SU-DHL-6 (cell line): ENCODE data around the gene C2orf42.
"Not testable (repeated sequence)": the region's sequence is repeated elsewhere in the genome, so short reads cannot be mapped to it uniquely, and the experiment has no call there.

Source experiments
- H2AFZ ChIP-seq: fragments of 200-600 bp; sonication (generic); 2 replicates; pipeline ENCODE4 v1.6.1; 2014; ENCODE audit warnings: low read depth, mild to moderate bottlenecking, moderate library complexity, mixed read lengths, antibody characterized with exemption, low read length; ENCODE audit not compliant: severe bottlenecking
- H3F3A ChIP-seq: fragments of 200-600 bp; shearing (Covaris generic); 2 replicates; pipeline ENCODE4 v1.6.0; 2016; ENCODE audit warnings: antibody characterized with exemption, mild to moderate bottlenecking; ENCODE audit not compliant: insufficient read depth
- H3K27ac ChIP-seq: fragments of 200-600 bp; sonication (generic); 2 replicates; pipeline ENCODE4 v1.5.1; 2016; ENCODE audit warnings: low read depth, mild to moderate bottlenecking, low read length, moderate library complexity, mixed read lengths
- H3K27me3 ChIP-seq: fragments of 200-600 bp; sonication (generic), shearing (Covaris generic); 2 replicates; pipeline ENCODE4 v1.6.0; 2014; ENCODE audit warnings: mild to moderate bottlenecking, low read length
- H3K36me3 ChIP-seq: fragments of 200-600 bp; sonication (generic); 2 replicates; pipeline ENCODE4 v1.6.1; 2014; ENCODE audit warnings: mild to moderate bottlenecking, low read length, mixed read lengths
- H3K4me2 ChIP-seq: fragments of 300-600, 200-600 bp; shearing (Covaris generic), sonication (generic); 2 replicates; pipeline ENCODE4 v1.6.0; 2014; ENCODE audit warnings: low read length, low read depth, mild to moderate bottlenecking; ENCODE audit not compliant: poor library complexity, severe bottlenecking
- H3K4me3 ChIP-seq: fragments of 200-600 bp; sonication (generic); 2 replicates; pipeline ENCODE4 v1.5.1; 2014; ENCODE audit warnings: antibody characterized with exemption, low read length, mild to moderate bottlenecking, mixed read lengths; ENCODE audit not compliant: insufficient read depth, poor library complexity, severe bottlenecking
- H3K79me2 ChIP-seq: fragments of 200-600 bp; sonication (generic); 2 replicates; pipeline ENCODE4 v1.6.1; 2014; ENCODE audit warnings: mild to moderate bottlenecking, low read length, moderate library complexity; ENCODE audit not compliant: insufficient read depth
- H3K9ac ChIP-seq: fragments of 200-600 bp; sonication (generic); 2 replicates; pipeline ENCODE4 v1.7.0; 2014; ENCODE audit warnings: mild to moderate bottlenecking, low read length
- H3K9me2 ChIP-seq: fragments of 200-600 bp; sonication (generic); replicated peaks from 2 replicates; pipeline ENCODE4 v1.6.1; 2014; ENCODE audit warnings: low read length; ENCODE audit not compliant: insufficient read depth
- H3K9me3 ChIP-seq: fragments of 200-600 bp; sonication (generic); 2 replicates; pipeline ENCODE4 v1.6.1; 2014; ENCODE audit warnings: low read length, mixed read lengths; ENCODE audit not compliant: insufficient read depth
- H4K20me1 ChIP-seq: fragments of 200-600 bp; sonication (generic); 2 replicates; pipeline ENCODE4 v1.6.1; 2014; ENCODE audit warnings: low read depth, mild to moderate bottlenecking, antibody characterized with exemption, low read length, moderate library complexity, mixed read lengths
- EZH2phosphoT487 ChIP-seq: fragments of 200-600 bp; sonication (generic), shearing (Covaris generic); conservative IDR thresholded peaks from 2 replicates; pipeline ENCODE4 v1.6.1; 2018; ENCODE audit warnings: mild to moderate bottlenecking, antibody characterized with exemption, low read length, moderate library complexity, mixed read lengths
- TF ChIP-seq, protein P1 (sequence below): fragments of 200-600 bp; sonication (generic); IDR thresholded peaks from one replicate; pipeline ENCODE4 v1.5.1; 2017; ENCODE audit warnings: antibody characterized with exemption, mild to moderate bottlenecking, low read length, moderate library complexity; ENCODE audit not compliant: insufficient read depth, poor library complexity, severe bottlenecking

The C2orf42 gene

DNA sequence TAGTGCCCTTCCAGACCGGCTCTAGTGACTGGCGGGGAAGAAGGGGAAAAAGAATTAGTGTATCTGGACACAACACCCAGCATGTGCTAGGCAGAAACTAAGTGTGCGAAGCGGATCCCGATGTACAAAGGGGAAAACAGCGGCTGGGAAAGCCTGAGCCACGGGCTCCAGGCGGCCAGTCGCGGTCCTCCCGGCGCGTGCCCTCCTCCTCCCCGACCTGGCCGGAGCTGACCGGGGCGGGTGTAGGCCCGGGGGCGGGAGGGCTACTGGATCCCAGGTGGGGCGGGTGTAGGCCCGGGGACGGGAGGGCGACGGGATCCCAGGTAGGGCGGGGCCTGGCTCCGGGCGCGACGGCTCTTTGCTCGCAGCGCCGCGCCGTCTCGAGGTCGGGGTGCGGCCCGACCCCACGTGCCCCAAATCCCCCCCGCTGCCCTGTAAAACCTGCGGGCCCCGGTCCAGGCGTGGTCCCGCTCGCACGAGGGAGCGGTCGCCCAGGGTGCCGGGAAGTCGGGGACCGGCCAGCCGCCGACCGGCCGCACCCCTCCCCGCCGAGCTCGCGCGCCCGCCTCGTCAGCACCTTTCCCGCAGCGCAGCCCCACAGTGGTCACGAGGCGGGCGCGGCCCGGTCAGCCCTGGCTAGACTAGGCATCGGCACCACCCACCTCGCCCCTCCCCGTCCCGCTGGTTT is 48.8 kb downstream of the C2orf42 start:
- Histone ChIP-seq H2AFZ (no peak overlapping the region), H4K20me1 (no peaks in the 10 kb centered on the region), H3K79me2 (no peaks in the 10 kb centered on the region), H3K4me3 (peak overlapping the region; percentile 52), H3K4me2 (peak overlapping the region; percentile 73), H3K27ac (peak overlapping the region; percentile 68), H3K36me3 (no peaks in the 10 kb centered on the region), H3K27me3 (no peaks in the 10 kb centered on the region), H3K9me3 (no peaks in the 10 kb centered on the region), H3K9me2 (no peaks in the 10 kb centered on the region), H3F3A (peaks cover 16% of the 10 kb centered on the region; the same call in 1 of the 2 replicates), H3K9ac (peak overlapping the region; percentile 73)
- TF ChIP-seq EZH2phosphoT487 = no peak
- TF ChIP-seq, protein P1, sequence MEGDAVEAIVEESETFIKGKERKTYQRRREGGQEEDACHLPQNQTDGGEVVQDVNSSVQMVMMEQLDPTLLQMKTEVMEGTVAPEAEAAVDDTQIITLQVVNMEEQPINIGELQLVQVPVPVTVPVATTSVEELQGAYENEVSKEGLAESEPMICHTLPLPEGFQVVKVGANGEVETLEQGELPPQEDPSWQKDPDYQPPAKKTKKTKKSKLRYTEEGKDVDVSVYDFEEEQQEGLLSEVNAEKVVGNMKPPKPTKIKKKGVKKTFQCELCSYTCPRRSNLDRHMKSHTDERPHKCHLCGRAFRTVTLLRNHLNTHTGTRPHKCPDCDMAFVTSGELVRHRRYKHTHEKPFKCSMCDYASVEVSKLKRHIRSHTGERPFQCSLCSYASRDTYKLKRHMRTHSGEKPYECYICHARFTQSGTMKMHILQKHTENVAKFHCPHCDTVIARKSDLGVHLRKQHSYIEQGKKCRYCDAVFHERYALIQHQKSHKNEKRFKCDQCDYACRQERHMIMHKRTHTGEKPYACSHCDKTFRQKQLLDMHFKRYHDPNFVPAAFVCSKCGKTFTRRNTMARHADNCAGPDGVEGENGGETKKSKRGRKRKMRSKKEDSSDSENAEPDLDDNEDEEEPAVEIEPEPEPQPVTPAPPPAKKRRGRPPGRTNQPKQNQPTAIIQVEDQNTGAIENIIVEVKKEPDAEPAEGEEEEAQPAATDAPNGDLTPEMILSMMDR = no peak

DNA sequence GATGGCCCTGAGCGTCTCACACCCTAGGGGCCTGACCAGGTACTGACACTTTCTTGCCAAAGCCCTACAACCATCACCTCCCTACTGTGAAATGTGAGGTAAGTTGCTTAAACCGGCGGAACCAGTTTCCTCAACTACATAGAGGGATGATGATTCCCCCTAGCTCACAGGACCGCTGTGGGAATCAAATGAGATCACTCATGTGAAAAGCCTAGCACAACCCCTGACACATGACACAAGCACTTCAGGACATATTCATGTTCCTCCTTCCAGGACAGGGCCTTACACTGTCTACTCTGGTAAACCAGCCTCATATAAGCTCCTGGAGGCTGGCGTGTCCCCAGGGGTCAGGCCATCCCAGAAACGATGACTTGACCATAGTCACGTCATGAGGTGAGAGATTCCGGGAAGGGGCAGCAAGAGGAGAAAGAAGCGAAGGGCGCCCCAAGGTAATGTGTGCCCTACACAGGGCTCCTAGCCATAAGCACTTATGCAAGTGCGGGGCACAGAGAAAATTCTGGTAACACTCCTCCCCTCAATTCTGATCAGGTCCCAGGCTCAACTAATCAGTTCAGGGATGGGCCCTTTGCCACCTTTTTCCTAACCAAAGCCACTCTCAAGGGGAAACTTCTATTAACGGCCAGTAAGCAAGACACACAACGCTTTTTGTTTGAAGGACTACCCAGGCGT is 49.5 kb downstream of the C2orf42 start:
- Histone ChIP-seq H3K9me3 (no peaks in the 10 kb centered on the region), H3K27ac (peak overlapping the region; percentile 68), H3K9me2 (no peaks in the 10 kb centered on the region), H3K27me3 (no peaks in the 10 kb centered on the region), H4K20me1 (no peaks in the 10 kb centered on the region), H3F3A (peaks cover 16% of the 10 kb centered on the region; the same call in 1 of the 2 replicates), H3K36me3 (no peaks in the 10 kb centered on the region), H3K4me3 (peak overlapping the region; percentile 52), H3K79me2 (no peaks in the 10 kb centered on the region), H2AFZ (no peak overlapping the region), H3K4me2 (peak overlapping the region; percentile 73), H3K9ac (peak overlapping the region; percentile 73)
- TF ChIP-seq, protein P1 = no peak
- no peak for TF ChIP-seq EZH2phosphoT487

DNA sequence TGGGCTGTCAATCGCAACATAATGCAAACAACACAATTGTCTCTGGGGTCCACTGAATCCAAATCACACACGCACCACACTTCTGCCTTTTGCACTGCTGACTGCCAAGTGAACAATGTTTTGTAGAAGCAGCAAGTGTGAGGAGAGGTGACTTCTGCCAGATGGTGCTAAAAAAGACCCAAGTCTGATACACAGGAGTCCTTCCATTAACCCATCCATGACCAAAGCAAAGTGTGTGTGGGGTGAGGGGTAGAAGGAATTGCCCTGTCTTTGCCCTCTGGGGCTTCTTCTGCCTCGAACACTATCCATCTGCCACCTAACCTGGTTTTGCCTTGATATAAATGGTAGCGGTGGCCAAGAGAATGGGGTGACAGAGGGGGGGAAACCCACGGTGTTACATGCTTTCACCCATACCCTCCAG is 50.0 kb downstream of the C2orf42 start:
- no peaks in the 10 kb centered on the region for H3K36me3 ChIP-seq
- peaks cover 16% of the 10 kb centered on the region; the same call in 1 of the 2 replicates for H3F3A ChIP-seq

DNA sequence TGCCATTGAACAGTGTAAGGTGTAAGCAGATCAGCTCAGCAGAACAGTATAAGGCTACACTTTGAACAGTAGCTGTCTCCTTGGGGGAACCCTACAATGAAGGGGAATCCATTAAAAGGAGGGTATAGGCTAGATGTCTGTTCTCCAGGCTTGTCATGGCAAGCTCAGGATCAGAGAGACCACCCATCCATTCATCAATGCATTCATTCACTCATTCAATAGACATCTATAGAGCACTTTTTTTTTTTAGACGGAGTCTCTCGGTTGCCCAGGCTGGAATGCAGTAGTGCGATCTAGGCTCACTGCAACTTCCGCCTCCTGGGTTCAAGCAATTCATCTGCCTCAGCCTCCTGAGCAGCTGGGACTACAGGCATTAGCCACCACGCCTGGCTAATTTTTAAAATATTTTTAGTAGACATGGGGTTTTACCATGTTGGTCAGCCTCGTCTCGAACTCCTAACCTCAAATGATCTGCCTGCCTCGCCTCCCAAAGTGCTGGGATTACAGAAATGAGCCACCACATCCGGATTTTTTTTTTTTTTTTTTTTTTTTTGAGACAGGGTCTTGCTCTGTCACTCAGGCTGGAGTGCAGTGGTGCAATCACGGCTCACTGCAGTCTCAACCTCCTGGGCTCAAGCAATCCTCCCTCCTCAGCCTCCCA is 56.4 kb downstream of the C2orf42 start:
- not testable (repeated sequence) for H3K36me3 ChIP-seq, H3K4me3 ChIP-seq, H3K79me2 ChIP-seq, H3K9me3 ChIP-seq, H3K9ac ChIP-seq, H4K20me1 ChIP-seq, H3K9me2 ChIP-seq, H3K4me2 ChIP-seq, H3K27me3 ChIP-seq, H3K27ac ChIP-seq
- Histone ChIP-seq H2AFZ (peak overlapping the region; percentile 43), H3F3A (peaks cover 13% of the 10 kb centered on the region)

More for the DNA sequence above, 50.0 kb downstream of the C2orf42 start:
- Histone ChIP-seq H3K9me2 (no peaks in the 10 kb centered on the region), H3K4me3 (no peak overlapping the region), H3K9ac (peak overlapping the region; percentile 73; the same call in 1 of the 2 replicates), H4K20me1 (no peaks in the 10 kb centered on the region), H3K4me2 (peak overlapping the region; percentile 73), H3K27ac (0 out of 2 replicates have a peak overlapping the region, but pooled peaks have one; percentile 68), H2AFZ (no peak overlapping the region), H3K9me3 (no peaks in the 10 kb centered on the region), H3K79me2 (no peaks in the 10 kb centered on the region), H3K27me3 (no peaks in the 10 kb centered on the region)
- TF ChIP-seq, protein P1 = no peak
- no peak for TF ChIP-seq EZH2phosphoT487
